LHCN-M2 (cell line): Measurements from ENCODE around the gene LBHD1. TPM values are rescaled to one million over a fixed set of nuclear protein-coding genes. Genes with fewer than 3 reads are reported as not detected.
"Not testable (repeated sequence)": the region's sequence is repeated elsewhere in the genome, so short reads cannot be mapped to it uniquely, and the experiment has no call there.

Experiments used
- DNase-seq: peaks from one replicate; pipeline ENCODE4 v3.0.0-alpha.2; 2012; ENCODE audit warnings: low read depth
- total RNA-seq: library from RNA; depleted of rRNA; stranded (reverse); fragments of >200 nt; gene quantifications from 2 replicates; pipeline ENCODE4 v1.2.3, GENCODE V29; 2014; rRNA removed

LBHD1 gene
- total RNA-seq, 1 experiment from 2014 or later, result 4.7 TPM

- no peak for DNase-seq
These were observed 51.0 kb downstream of the LBHD1 start for GRCh38 chr11:62621027-62621566.

- DNase-seq, result not testable (repeated sequence)
These were observed 55.1 kb downstream of the LBHD1 start for GRCh38 chr11:62616957-62617356.

- DNase-seq, result no peak
These were observed 56.5 kb downstream of the LBHD1 start for GRCh38 chr11:62615521-62615920.

- DNase-seq, result no peak
These were observed 57.8 kb downstream of the LBHD1 start for GRCh38 chr11:62614275-62614674.

DNA sequence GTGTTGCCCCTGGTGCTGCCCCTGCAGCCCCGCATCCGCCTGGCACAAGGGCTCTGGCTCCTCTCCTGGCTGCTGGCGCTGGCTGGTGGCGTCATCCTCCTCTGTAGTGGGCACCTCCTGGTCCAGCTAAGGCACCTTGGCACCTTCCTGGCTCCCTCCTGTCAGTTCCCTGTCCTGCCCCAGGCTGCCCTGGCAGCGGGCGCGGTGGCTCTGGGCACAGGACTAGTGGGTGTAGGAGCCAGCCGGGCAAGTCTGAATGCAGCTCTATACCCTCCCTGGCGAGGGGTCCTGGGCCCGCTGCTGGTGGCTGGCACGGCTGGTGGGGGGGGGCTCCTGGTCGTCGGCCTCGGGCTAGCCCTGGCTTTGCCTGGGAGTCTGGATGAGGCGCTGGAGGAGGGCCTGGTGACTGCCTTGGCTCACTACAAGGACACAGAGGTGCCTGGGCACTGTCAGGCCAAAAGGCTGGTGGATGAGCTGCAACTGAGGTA, 58.7 kb downstream of the LBHD1 start:
- DNase-seq, result no peak

Other genes starting within 250 kb of the LBHD1 start
- 313 and 332 TPM in 2 replicates for gene AHNAK, start 125.5 kb downstream of the LBHD1 start, total RNA-seq
- 1,532 and 1,571 TPM in 2 replicates for gene EEF1G, start 98.4 kb downstream of the LBHD1 start, total RNA-seq
- 9.0 and 9.8 TPM in 2 replicates for gene TUT1, start 80.7 kb downstream of the LBHD1 start, total RNA-seq
- gene MTA2, start 70.4 kb downstream of the LBHD1 start, total RNA-seq, result 142 and 149 TPM in 2 replicates
- gene EML3, start 59.5 kb downstream of the LBHD1 start, total RNA-seq, result 41.5 and 46.8 TPM in 2 replicates
- gene ROM1, start 59.0 kb downstream of the LBHD1 start, total RNA-seq, result 8.9 and 10.3 TPM in 2 replicates
- 74.1 and 92.8 TPM in 2 replicates for gene B3GAT3, start 50.3 kb downstream of the LBHD1 start, total RNA-seq
- 267 and 299 TPM in 2 replicates for gene GANAB, start 25.7 kb downstream of the LBHD1 start, total RNA-seq
- gene INTS5, start 19.0 kb downstream of the LBHD1 start, total RNA-seq, result 27.9 and 28.1 TPM in 2 replicates
- gene C11orf98, start 7.1 kb downstream of the LBHD1 start, total RNA-seq, result 55.7 and 72.4 TPM in 2 replicates
- 3.2 and 8.7 TPM in 2 replicates for gene CSKMT, start 7.0 kb downstream of the LBHD1 start, total RNA-seq
- gene UQCC3, start 594 bp downstream of the LBHD1 start, total RNA-seq, result 11.0 and 16.4 TPM in 2 replicates
- 97.0 and 122 TPM in 2 replicates for gene UBXN1, start 6.8 kb upstream of the LBHD1 start, total RNA-seq
- gene LRRN4CL, start 17.3 kb upstream of the LBHD1 start, total RNA-seq, result 41.4 and 68.1 TPM in 2 replicates
- 80.1 and 86.2 TPM in 2 replicates for gene BSCL2, start 35.2 kb upstream of the LBHD1 start, total RNA-seq
- not detected in 2 replicates for gene GNG3, start 35.4 kb upstream of the LBHD1 start, total RNA-seq
- gene HNRNPUL2, start 55.2 kb upstream of the LBHD1 start, total RNA-seq, result 8.7 and 14.4 TPM in 2 replicates
- gene TTC9C, start 56.2 kb upstream of the LBHD1 start, total RNA-seq, result 31.8 and 53.4 TPM in 2 replicates
- gene ZBTB3, start 81.9 kb upstream of the LBHD1 start, total RNA-seq, result 6.7 and 9.2 TPM in 2 replicates
- 82.5 and 86.6 TPM in 2 replicates for gene POLR2G, start 89.3 kb upstream of the LBHD1 start, total RNA-seq
- 21.7 and 25.9 TPM in 2 replicates for gene TAF6L, start 99.1 kb upstream of the LBHD1 start, total RNA-seq
- 53.6 and 78.5 TPM in 2 replicates for gene TMEM179B, start 115.1 kb upstream of the LBHD1 start, total RNA-seq
- 26.9 and 32.6 TPM in 2 replicates for gene TMEM223, start 119.7 kb upstream of the LBHD1 start, total RNA-seq
- gene NXF1, start 133.2 kb upstream of the LBHD1 start, total RNA-seq, result 34.2 and 39.6 TPM in 2 replicates
- gene STX5, start 159.8 kb upstream of the LBHD1 start, total RNA-seq, result 21.5 and 25.2 TPM in 2 replicates
- gene TEX54, start 160.6 kb upstream of the LBHD1 start, total RNA-seq, result not detected in 2 replicates
- gene WDR74, start 167.3 kb upstream of the LBHD1 start, total RNA-seq, result 56.5 and 56.6 TPM in 2 replicates
- 121 and 132 TPM in 2 replicates for gene SLC3A2, start 208.6 kb upstream of the LBHD1 start, total RNA-seq
- not detected in 2 replicates for gene CHRM1, start 249.1 kb upstream of the LBHD1 start, total RNA-seq